ENCODE data around the gene FBXW7. TPM values are rescaled to one million over a fixed set of nuclear protein-coding genes. Genes with fewer than 3 reads are reported as not detected.
A peak's percentile ranks its signal among the peaks of the same experiment; 100 is the strongest.

FBXW7 gene
- total RNA-seq, 1 donor from 2014 or later: 128 TPM

DNA sequence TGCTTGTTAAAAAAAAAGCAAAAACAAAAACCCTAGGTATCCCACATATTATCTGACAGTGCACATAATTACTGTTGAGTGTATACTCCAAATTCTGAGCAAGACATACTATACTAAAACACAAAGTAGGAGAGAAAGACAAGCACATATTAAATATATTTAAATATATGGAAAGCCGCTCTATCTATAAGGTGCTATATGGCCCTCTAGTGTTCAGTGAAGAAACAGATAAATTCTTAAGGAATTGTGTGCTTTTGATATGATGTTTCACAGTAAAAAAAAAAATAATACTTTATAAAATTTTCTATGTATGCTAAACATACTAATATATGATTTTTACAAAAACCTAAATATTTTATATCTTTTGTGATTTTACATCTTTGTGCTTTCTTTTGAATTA, 137.8 kb downstream of the FBXW7 start:
- H3K36me3 ChIP-seq: no peaks in the 10 kb centered on the region
- H3K27ac ChIP-seq: no peak overlapping the region
- no peaks in the 10 kb centered on the region for H3K9me3 ChIP-seq
- no peaks in the 10 kb centered on the region for H3K4me1 ChIP-seq
- no peak overlapping the region for H3K4me3 ChIP-seq
- TF ChIP-seq, protein P1, sequence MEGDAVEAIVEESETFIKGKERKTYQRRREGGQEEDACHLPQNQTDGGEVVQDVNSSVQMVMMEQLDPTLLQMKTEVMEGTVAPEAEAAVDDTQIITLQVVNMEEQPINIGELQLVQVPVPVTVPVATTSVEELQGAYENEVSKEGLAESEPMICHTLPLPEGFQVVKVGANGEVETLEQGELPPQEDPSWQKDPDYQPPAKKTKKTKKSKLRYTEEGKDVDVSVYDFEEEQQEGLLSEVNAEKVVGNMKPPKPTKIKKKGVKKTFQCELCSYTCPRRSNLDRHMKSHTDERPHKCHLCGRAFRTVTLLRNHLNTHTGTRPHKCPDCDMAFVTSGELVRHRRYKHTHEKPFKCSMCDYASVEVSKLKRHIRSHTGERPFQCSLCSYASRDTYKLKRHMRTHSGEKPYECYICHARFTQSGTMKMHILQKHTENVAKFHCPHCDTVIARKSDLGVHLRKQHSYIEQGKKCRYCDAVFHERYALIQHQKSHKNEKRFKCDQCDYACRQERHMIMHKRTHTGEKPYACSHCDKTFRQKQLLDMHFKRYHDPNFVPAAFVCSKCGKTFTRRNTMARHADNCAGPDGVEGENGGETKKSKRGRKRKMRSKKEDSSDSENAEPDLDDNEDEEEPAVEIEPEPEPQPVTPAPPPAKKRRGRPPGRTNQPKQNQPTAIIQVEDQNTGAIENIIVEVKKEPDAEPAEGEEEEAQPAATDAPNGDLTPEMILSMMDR (IDR thresholded peaks at IDR 0.05): peak in 1 of 3 experiments; percentile 14
- H3K27me3 ChIP-seq: no peaks in the 10 kb centered on the region
- intact Hi-C loops (cut with DNase I): no loop called here
- DNase-seq (ENCODE audit: low spot score in 2 of 2): no peak

DNA sequence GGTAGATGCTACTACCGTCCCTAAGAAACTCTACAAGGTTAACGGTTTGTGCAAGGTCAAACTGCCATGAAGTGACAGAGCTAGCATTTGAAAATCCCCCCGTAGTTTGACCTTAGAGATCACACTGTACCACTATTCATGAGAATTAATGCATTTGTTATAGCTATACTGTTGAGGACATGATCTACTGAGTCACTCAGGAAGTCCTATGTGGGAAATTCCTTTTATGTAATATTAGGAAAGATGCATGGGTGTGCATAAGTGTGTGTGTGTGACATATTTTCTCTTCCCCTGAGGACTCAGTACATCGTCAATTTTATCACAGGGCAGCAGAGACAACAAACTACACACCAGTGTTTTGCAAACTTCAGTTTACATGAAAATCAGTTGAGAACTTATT, 141.1 kb downstream of the FBXW7 start:
- no peaks in the 10 kb centered on the region for H3K4me1 ChIP-seq
- no peaks in the 10 kb centered on the region for H3K9me3 ChIP-seq
- H3K27ac ChIP-seq: no peak overlapping the region
- intact Hi-C loops (cut with DNase I): no loop called here
- no peak overlapping the region for H3K4me3 ChIP-seq
- TF ChIP-seq, protein P1 (IDR thresholded peaks at IDR 0.05): no peak
- no peaks in the 10 kb centered on the region for H3K27me3 ChIP-seq
- no peaks in the 10 kb centered on the region for H3K36me3 ChIP-seq
- no peak for DNase-seq (ENCODE audit: low spot score in 2 of 2)

DNA sequence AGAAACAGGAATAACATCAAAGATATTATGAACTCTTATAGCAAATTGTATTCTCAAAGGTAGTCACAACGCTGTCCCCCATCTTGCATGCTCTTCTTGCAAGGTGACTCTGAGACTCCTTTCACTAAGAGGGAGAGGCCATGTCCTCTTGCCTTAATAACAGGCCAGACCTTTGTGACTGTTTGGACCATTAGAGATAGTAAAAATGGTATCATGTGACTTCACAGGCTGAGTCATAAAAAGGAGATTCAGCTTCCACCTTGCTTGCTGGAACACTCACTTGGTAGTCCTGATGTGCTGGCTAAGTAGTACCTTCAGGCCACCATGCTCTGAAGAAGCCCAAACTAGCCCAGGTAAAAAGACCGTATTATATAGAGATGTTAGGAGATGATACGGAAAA, 143.8 kb downstream of the FBXW7 start:
- no peak overlapping the region for H3K4me3 ChIP-seq
- DNase-seq (ENCODE audit: low spot score in 2 of 2): no peak
- TF ChIP-seq, protein P1 (IDR thresholded peaks at IDR 0.05): no peak
- H3K36me3 ChIP-seq: no peaks in the 10 kb centered on the region
- no peaks in the 10 kb centered on the region for H3K27me3 ChIP-seq
- intact Hi-C loops (cut with DNase I): no loop called here
- no peak overlapping the region for H3K27ac ChIP-seq
- no peaks in the 10 kb centered on the region for H3K9me3 ChIP-seq
- no peaks in the 10 kb centered on the region for H3K4me1 ChIP-seq

DNA sequence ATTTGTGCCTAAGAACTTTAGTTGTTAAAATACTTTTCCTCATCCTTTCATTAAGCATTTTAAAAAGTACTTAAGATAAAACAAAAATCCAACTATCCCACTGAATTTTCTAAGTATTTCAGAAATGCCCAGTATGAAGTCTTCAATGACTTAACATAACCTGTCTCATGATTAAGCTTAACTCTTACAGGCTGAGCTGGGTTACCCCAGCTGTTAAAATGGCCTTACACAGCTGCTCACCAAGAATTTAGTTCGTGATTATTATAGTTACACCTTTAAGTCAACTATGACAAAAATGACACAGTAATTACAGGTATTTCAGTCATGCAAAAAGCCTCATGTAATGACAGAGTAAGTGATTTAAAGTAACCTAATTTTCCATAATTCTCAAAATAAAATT, 145.7 kb downstream of the FBXW7 start:
- Histone ChIP-seq H3K9me3 (no peaks in the 10 kb centered on the region), H3K36me3 (no peaks in the 10 kb centered on the region), H3K27ac (no peak overlapping the region), H3K4me1 (no peaks in the 10 kb centered on the region), H3K4me3 (no peak overlapping the region), H3K27me3 (no peaks in the 10 kb centered on the region)
- TF ChIP-seq, protein P1 (IDR thresholded peaks at IDR 0.05): no peak
- DNase-seq (ENCODE audit: low spot score in 2 of 2): no peak
- intact Hi-C loops (cut with DNase I): no loop called here

DNA sequence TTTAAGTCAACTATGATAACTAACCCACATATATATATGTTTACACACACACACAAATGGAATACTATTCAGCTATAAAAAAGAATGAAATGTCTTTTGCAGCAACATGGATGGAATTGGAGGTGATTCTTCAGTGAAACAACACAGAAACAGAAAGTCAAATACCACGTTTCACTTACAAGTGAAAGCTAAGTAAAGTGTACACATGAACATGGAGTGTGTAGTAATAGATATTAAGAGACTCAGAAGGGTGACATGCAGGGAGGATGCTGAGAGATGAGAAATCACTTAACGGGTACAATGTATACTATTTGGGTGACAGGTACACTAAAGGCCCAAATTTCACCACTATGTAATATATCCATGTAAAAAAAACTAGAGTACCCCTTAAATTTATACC, 146.5 kb downstream of the FBXW7 start:
- TF ChIP-seq, protein P1 (IDR thresholded peaks at IDR 0.05): no peak
- intact Hi-C loops (cut with DNase I): no loop called here
- DNase-seq (ENCODE audit: low spot score in 2 of 2): no peak

DNA sequence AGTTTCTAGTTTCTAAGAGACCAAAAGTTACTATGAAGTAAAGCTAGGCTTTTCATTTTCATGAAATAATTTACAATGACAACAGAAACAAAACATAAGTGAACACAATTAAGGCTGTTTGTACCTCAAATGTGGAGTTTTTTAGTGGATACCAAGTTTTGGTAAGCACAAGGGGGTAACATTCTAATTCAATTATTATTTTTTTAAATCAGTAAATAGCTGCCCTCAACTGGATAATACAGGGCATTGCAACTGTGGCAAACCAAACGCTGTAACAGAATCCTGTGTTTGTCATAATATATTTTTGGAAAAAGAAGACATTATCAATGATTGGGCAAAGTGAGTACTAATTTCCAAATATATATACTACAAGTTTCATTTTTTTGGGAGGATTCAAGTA, 150.3 kb downstream of the FBXW7 start:
- no peak for DNase-seq (ENCODE audit: low spot score in 2 of 2)
- TF ChIP-seq, protein P1 (IDR thresholded peaks at IDR 0.05): peak in 2 of 3 experiments; percentile 38 to 58
- intact Hi-C loops (cut with DNase I): no loop called here
- Histone ChIP-seq H3K4me1 (no peaks in the 10 kb centered on the region), H3K27ac (no peak overlapping the region), H3K27me3 (no peaks in the 10 kb centered on the region), H3K9me3 (no peaks in the 10 kb centered on the region), H3K4me3 (no peak overlapping the region), H3K36me3 (no peaks in the 10 kb centered on the region)

More for the DNA sequence above, 146.5 kb downstream of the FBXW7 start:
- Histone ChIP-seq H3K27ac (no peak overlapping the region), H3K4me1 (no peaks in the 10 kb centered on the region), H3K27me3 (no peaks in the 10 kb centered on the region), H3K4me3 (no peak overlapping the region), H3K36me3 (no peaks in the 10 kb centered on the region), H3K9me3 (no peaks in the 10 kb centered on the region)

All from ascending aorta (tissue), 2 donors.